Gastrocnemius medialis (tissue), 4 donors: ENCODE results near the gene CREBBP.

ENCODE experiments used
- CTCF ChIP-seq, 5 experiments: fragments of 450-650 bp in 3 of 5; fragments of 200-600 bp in 2 of 5; sonication (generic) in 2 of 5; IDR thresholded peaks in 4 of 5; conservative IDR thresholded peaks in 1 of 5; 1 replicate in 4 of 5; 2 replicates in 1 of 5; pipeline ENCODE4 v1.5.1; 2016 to 2019; ENCODE audit warnings: antibody characterized with exemption in 5 of 5, mild to moderate bottlenecking in 3 of 5, moderate library complexity in 3 of 5
- POLR2A ChIP-seq, 2 donors: fragments of 450-650 bp; IDR thresholded peaks; one replicate each; pipeline ENCODE4 v1.6.1; 2017; ENCODE audit warnings: antibody characterized with exemption in 2 of 2, mild to moderate bottlenecking in 2 of 2, moderate library complexity in 2 of 2

GRCh38 chr16:3868556-3868955 is 12.0 kb downstream of the CREBBP start:
- TF ChIP-seq CTCF (IDR thresholded peaks at IDR 0.05 in 4 of 5, conservative IDR thresholded peaks at IDR 0.05 in 1 of 5), result no peak
- no peak for TF ChIP-seq POLR2A (IDR thresholded peaks at IDR 0.05)
